Sigmoid colon (tissue), 7 donors: ENCODE data around the gene ITPRIPL2. TPM values are rescaled to one million over a fixed set of nuclear protein-coding genes. Genes with fewer than 3 reads are reported as not detected.

Experiments
- DNase-seq: peaks from one replicate; pipeline ENCODE4 v3.0.0-alpha.2; 2019
- H3K27ac ChIP-seq, 4 donors: fragments of 200-600 bp; sonication (generic); one replicate each; pipeline ENCODE4 v1.5.1; 2016 to 2019; ENCODE audit warnings: mild to moderate bottlenecking in 1 of 4
- H3K27me3 ChIP-seq, 3 donors: fragments of 200-600 bp; sonication (generic); one replicate each; pipeline ENCODE4 v1.5.1; 2019; ENCODE audit warnings: mild to moderate bottlenecking in 1 of 3
- H3K36me3 ChIP-seq, 4 donors: fragments of 200-600 bp; sonication (generic); one replicate each; pipeline ENCODE4 v1.5.1; 2016 to 2019
- H3K4me1 ChIP-seq, 4 donors: fragments of 200-600 bp; sonication (generic); one replicate each; pipeline ENCODE4 v1.5.1; 2017 to 2019
- H3K4me3 ChIP-seq, 4 donors: fragments of 200-600 bp; sonication (generic); one replicate each; pipeline ENCODE4 v1.5.1; 2017 to 2019; ENCODE audit warnings: mild to moderate bottlenecking in 2 of 4, moderate library complexity in 1 of 4
- H3K9me3 ChIP-seq, 4 donors: fragments of 200-600 bp in 3 of 4; sonication (generic) in 3 of 4; one replicate each; pipeline versions ENCODE4 v1.5.1 to v1.6.1; 2013 to 2019
- EP300 ChIP-seq, 4 donors: sonication (generic); formaldehyde crosslinking; IDR thresholded peaks; one replicate each; pipeline ENCODE4 v1.6.1; 2017; ENCODE audit warnings: antibody characterized with exemption in 4 of 4
- POLR2A ChIP-seq, 2 donors: fragments of 450-650 bp; IDR thresholded peaks; one replicate each; pipeline ENCODE4 v1.6.1; 2016; ENCODE audit warnings: antibody characterized with exemption in 2 of 2, mild to moderate bottlenecking in 2 of 2, moderate library complexity in 2 of 2
- POLR2AphosphoS5 ChIP-seq, 4 donors: sonication (generic); formaldehyde crosslinking; IDR thresholded peaks; one replicate each; pipeline ENCODE4 v1.6.1; 2017; ENCODE audit warnings: antibody characterized with exemption in 4 of 4
- WGBS, 2 donors: extraction: QIAGEN DNeasy Blood & Tissue Kit; methylation state at CpG; one replicate each; pipeline ENCODE4 v1.1.7; 2013; 5-methylcytosine and 5-hydroxymethylcytosine counted together
- intact Hi-C: fragments of 100-400 bp; cut with DNase I; formaldehyde crosslinking; loops from one replicate; pipeline ENCODE4 v1.15.1; 2023
- polyA plus RNA-seq, 3 donors: library from polyadenylated mRNA; stranded (reverse); fragments of 200-250 nt; gene quantifications; one replicate each; pipeline ENCODE4 v1.2.3, GENCODE V29; 2013
- total RNA-seq, 4 donors: library from RNA; depleted of rRNA; stranded (reverse); fragments of >200 nt; gene quantifications; one replicate each; pipeline ENCODE4 v1.1.0, GENCODE V29; 2016
- TF ChIP-seq, protein P1 (sequence below), 4 experiments: fragments of 450-650 bp in 3 of 4; fragments of 200-600 bp in 1 of 4; IDR thresholded peaks; one replicate each; pipeline ENCODE4 v1.5.1; 2016 to 2019; ENCODE audit warnings: antibody characterized with exemption in 4 of 4, mild to moderate bottlenecking in 3 of 4, moderate library complexity in 2 of 4
- donor health status: healthy with polysubstance abuse.
- donor health status: Bipolar disorder and iron deficiency.
- donor health status: healthy.

The ITPRIPL2 gene
- total and polyA plus RNA-seq, 7 donors, result 5.5 to 61.6 (median 28.1) TPM

DNA sequence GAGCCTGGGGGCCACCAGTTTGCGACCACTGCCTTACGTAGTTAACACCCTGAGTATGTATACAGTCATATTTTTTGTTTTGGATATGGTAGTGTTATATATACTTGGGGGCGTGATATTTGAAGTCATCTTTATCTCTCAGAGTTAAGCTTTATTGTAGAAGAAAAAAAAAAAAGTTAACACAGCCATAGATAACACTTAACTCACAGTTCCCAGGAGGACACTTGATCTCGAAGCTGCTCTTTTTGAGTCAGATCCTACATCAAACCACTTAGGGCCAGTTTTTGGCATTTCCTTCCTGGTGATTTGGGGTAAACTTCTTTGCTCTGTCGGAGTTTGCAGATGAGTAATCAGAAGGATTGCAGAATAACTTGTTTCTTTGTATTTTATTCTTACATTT is 5.8 kb downstream of the ITPRIPL2 start:
- peak overlapping the region; percentile 70 to 96 (median 77) for H3K27ac ChIP-seq
- no peaks in the 10 kb centered on the region for H3K9me3 ChIP-seq
- H3K4me1 ChIP-seq, result peaks cover 0 to 67% (median 57%) of the 10 kb centered on the region in 4 donors
- intact Hi-C loops, result loop anchor here (5.0 kb wide), 1 partner anchor 438 kb away; the partner anchor contains the start of gene VPS35L
- peaks cover 0 to 27% (median 11%) of the 10 kb centered on the region in 4 donors for H3K36me3 ChIP-seq
- no peak for DNase-seq
- 59 to 65% methylated on average over 5 of the region's 5 CpGs for WGBS, 2 donors
- TF ChIP-seq POLR2AphosphoS5 (IDR thresholded peaks at IDR 0.05), result peak in 1 of 4 donors; percentile 16
- TF ChIP-seq, protein P1, sequence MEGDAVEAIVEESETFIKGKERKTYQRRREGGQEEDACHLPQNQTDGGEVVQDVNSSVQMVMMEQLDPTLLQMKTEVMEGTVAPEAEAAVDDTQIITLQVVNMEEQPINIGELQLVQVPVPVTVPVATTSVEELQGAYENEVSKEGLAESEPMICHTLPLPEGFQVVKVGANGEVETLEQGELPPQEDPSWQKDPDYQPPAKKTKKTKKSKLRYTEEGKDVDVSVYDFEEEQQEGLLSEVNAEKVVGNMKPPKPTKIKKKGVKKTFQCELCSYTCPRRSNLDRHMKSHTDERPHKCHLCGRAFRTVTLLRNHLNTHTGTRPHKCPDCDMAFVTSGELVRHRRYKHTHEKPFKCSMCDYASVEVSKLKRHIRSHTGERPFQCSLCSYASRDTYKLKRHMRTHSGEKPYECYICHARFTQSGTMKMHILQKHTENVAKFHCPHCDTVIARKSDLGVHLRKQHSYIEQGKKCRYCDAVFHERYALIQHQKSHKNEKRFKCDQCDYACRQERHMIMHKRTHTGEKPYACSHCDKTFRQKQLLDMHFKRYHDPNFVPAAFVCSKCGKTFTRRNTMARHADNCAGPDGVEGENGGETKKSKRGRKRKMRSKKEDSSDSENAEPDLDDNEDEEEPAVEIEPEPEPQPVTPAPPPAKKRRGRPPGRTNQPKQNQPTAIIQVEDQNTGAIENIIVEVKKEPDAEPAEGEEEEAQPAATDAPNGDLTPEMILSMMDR (IDR thresholded peaks at IDR 0.05), result no peak
- peak overlapping the region in 3 of 4 donors; percentile 22 to 39 (median 27) for H3K4me3 ChIP-seq
- H3K27me3 ChIP-seq, result no peaks in the 10 kb centered on the region

DNA sequence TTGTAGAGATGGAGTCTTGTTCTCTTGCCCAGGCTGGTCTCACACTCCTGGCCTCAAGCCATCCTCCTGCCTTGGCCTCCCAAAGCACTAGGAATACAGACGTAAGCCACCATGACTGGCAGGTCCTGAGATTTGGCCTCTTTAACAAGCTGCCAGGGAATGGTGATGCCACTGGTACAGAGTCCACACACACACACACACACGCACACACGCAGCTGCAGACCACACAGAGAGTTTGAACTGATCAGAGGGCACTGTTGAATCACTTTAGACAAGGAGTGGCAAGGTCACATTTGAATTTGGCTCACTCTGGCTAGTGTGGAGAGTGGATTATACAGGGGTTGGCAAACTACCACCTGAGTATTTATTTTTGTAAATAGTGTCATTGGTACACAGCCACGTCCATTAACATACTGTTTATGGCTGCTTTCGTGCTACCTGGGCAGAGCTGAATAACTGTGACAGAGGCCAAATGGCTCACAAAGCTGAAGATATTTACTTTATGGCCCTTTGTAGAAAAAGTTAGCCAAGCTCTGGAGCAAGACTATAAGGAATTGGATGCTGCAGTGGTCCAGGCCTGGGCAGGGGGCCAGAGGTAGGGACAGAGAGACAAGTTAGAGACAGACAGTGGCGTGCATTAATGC is 9.9 kb downstream of the ITPRIPL2 start:
- intact Hi-C loops, result no loop called here
- DNase-seq, result no peak
- TF ChIP-seq EP300 (IDR thresholded peaks at IDR 0.05), result no peak
- TF ChIP-seq, protein P1 (IDR thresholded peaks at IDR 0.05), result no peak
- TF ChIP-seq POLR2AphosphoS5 (IDR thresholded peaks at IDR 0.05), result no peak
- no peak for TF ChIP-seq POLR2A (IDR thresholded peaks at IDR 0.05)
- H3K9me3 ChIP-seq, result peaks cover 0 to 5% (median 0%) of the 10 kb centered on the region in 4 donors
- no peaks in the 10 kb centered on the region for H3K27me3 ChIP-seq
- H3K4me1 ChIP-seq, result peaks cover 0 to 27% (median 16%) of the 10 kb centered on the region in 4 donors
- peaks cover 0 to 7% (median 2%) of the 10 kb centered on the region in 4 donors for H3K36me3 ChIP-seq
- H3K27ac ChIP-seq, result no peak overlapping the region
- 21 to 66% methylated on average over 6 of the region's 6 CpGs for WGBS, 2 donors
- no peak overlapping the region for H3K4me3 ChIP-seq

DNA sequence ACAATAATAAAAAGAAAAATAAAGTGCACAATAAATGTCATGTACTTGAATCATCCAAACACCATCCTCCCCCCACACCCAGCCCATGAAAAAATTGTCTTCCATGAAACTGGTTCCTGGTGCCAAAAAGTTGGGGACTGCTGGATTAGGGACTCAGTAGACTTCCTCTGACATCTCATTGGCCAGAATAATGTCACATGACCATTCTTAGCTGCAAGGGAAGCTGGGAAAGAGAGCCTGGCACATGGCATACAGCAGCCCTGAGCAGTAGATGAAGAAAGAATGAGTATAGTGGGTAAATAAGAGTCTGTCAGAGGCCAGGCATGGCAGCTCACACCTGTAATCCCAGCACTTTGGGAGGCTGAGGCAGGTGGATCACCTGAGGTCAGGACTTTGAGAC is 12.5 kb downstream of the ITPRIPL2 start:
- Histone ChIP-seq H3K4me1 (peaks cover 0 to 20% (median 5%) of the 10 kb centered on the region in 4 donors), H3K27me3 (no peaks in the 10 kb centered on the region), H3K27ac (no peak overlapping the region), H3K36me3 (peaks cover 0 to 1% (median 0%) of the 10 kb centered on the region in 4 donors), H3K9me3 (peaks cover 0 to 5% (median 0%) of the 10 kb centered on the region in 4 donors), H3K4me3 (no peak overlapping the region)
- TF ChIP-seq, protein P1 (IDR thresholded peaks at IDR 0.05), result no peak
- no peak for TF ChIP-seq POLR2A (IDR thresholded peaks at IDR 0.05)
- TF ChIP-seq POLR2AphosphoS5 (IDR thresholded peaks at IDR 0.05), result no peak
- TF ChIP-seq EP300 (IDR thresholded peaks at IDR 0.05), result no peak
- DNase-seq, result no peak
- intact Hi-C loops, result no loop called here

DNA sequence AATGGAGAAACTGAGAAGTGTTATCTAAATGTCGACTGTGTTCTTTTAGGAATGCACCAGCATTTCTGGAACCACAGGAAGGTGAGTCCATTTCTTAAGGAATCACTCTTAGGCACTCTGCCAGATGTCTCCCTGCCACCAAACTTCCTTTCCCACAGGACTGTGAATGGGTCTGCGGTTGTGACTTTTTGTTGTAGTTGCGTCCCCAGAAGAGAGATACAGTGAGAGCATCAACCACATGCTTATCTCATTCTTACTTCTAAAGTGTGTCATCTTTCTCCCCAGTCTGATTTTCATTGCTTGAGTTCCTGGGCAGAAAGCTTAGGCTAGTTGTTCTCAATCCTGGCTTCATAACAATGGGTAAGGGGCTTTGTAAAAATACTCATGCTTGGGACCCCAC is 13.4 kb downstream of the ITPRIPL2 start:
- no peak for DNase-seq
- peaks cover 0 to 24% (median 14%) of the 10 kb centered on the region in 4 donors for H3K4me1 ChIP-seq
- intact Hi-C loops, result no loop called here
- H3K36me3 ChIP-seq, result no peaks in the 10 kb centered on the region
- no peak overlapping the region for H3K27ac ChIP-seq
- no peak overlapping the region for H3K4me3 ChIP-seq
- no peaks in the 10 kb centered on the region for H3K27me3 ChIP-seq
- 81 to 87% methylated on average over 3 of the region's 3 CpGs for WGBS, 2 donors
- H3K9me3 ChIP-seq, result peaks cover 0 to 5% (median 0%) of the 10 kb centered on the region in 4 donors
- TF ChIP-seq, protein P1 (IDR thresholded peaks at IDR 0.05), result no peak
- TF ChIP-seq EP300 (IDR thresholded peaks at IDR 0.05), result no peak
- TF ChIP-seq POLR2AphosphoS5 (IDR thresholded peaks at IDR 0.05), result no peak
- no peak for TF ChIP-seq POLR2A (IDR thresholded peaks at IDR 0.05)
